GDM1 (cell line): Measurements from ENCODE around the gene NME5.
"Not testable (repeated sequence)": the region's sequence is repeated elsewhere in the genome, so short reads cannot be mapped to it uniquely, and the experiment has no call there.

Source experiments
- DNase-seq: peaks from one replicate; lab custom pipeline; 2025; lab: John Stamatoyannopoulos, UW

The NME5 gene, protein sequence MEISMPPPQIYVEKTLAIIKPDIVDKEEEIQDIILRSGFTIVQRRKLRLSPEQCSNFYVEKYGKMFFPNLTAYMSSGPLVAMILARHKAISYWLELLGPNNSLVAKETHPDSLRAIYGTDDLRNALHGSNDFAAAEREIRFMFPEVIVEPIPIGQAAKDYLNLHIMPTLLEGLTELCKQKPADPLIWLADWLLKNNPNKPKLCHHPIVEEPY

GRCh38 chr5:138138949-138139780, at the start of gene NME5:
NME5 (minus strand) TSS chr5:138139428; CDS start chr5:138138780, 648 bp downstream.
- no peak for DNase-seq

DNA sequence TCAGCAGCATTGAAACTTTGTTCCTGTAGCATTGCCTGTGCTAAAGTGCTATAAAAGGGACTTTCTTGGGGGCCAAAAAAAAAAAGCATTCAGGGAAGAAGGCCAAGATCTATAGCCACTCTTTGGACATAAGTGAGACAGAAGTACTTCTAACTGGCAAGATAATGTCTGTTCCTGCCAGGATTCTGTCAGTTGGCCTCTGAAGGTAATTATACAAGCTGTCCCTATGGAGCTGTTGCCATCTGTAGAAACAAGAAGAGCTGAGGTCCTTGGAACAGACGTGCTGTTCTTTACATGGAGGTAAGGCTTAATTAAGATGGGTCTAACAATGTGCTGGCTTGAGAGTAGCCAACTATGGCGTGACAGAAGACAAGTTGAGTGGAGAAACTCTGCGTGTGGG, 49.4 kb upstream of the NME5 start:
- DNase-seq = no peak

- DNase-seq = no peak
Measured at GRCh38 chr5:138186002-138186447, 46.8 kb upstream of the NME5 start.

DNA sequence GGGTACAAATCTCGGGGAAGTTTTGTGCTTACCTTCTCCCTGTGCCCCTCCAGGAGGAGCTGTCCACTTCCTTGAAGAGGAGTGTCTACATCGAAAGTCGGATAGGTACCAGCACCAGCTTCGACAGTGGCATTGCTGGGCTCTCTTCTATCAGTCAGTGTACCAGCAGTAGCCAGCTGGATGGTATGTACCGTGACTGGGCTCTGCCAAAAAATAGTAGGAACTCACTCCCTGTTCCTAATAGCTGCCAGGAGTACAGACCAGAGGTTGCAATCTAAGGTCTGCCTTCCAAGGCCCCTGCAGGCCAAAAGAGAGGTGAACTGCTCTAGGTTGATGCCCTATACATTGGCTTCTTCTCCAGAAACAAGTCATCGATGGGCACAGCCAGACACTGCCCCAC, 43.6 kb upstream of the NME5 start:
- no peak for DNase-seq

DNA sequence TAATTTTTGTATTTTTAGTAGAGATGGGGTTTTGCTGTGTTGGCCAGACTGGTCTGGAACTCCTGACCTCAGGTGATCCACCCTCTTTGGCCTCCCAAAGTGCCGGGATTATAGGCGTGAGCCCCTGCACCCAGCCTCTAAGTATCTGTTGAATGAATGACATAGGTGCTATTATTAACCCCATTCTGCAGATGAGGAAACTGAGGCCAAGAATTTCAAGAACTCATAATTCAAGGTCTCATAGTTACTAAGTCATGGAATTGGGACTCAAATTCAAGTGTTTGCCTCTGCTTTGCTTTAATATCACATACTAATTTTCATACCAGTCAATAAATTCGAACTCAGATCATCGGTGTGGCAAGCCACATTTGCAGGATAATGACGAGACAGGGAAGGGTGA, 41.6 kb upstream of the NME5 start:
- DNase-seq = no peak

DNA sequence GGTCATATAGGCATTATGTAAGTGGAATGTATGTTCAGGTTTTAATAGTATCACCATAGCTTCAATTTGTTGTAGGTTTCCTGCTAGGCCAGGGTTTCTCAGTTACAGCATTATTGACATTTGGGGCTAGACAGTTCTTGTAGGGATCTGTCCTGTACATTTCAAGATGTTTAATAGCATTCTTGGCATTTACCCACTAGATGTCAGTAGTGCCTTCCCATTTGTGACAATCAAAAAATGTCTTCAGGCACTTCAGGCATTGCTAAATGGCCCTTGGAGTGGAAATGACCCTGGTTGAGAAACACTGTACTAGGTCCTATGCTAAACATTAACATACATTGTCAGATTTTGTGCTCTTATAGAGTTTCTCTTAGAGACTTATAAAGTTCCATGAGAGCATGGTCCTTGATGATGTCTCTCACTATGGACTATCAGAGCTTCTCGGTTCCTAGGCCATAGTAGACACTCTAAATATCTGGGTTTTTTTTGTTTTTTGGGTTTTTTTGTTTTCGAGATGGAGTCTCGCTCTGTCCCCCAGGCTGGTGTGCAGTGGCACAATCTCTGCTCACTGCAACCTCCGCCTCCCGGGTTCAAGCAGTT, 41.1 kb upstream of the NME5 start:
- DNase-seq = peak; percentile 65

- DNase-seq = no peak
Measured at GRCh38 chr5:138179277-138179857, 40.1 kb upstream of the NME5 start.

DNA sequence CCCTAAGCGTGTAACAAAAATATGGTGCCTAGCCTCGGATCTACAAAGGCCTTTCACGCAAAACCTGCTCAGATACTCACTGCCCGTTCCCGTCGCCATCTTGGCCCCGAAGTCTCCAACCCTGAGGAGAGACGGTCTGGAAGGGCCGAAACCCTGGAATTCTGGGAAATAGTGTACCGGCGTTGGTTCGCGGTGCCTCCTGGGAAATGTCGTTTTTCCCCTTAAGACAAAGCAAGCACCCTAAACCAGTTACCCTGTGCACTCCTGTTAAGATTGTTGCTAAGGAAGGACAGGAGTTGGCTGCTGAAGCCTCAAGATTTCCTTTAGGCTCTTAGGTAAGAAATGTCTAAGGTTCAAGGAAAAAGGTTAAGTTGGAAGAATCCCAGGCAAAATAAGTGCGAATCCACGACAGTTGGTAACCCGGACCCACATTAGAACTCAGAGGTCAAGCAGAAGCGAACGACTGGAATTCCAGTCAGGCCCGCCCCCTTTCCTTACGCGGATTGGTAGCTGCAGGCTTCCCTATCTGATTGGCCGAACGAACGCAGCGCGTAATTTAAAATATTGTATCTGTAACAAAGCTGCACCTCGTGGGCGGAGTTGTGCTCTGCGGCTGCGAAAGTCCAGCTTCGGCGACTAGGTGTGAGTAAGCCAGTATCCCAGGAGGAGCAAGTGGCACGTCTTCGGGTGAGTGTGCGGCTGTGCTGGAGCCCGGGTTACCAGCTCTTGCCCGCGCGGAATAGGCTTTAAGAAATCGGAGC, 39.5 kb upstream of the NME5 start, which contains the start of the genes BRD8 and KIF20A:
BRD8 (minus strand) TSS at position 115 of the 761 bp plus-strand sequence; CDS start at position 99, 16 bp downstream.
KIF20A (plus strand) TSS at position 597 of the 761 bp plus-strand sequence. CDS start 569 bp downstream, outside the sequence.
- DNase-seq = peak; percentile 86

DNA sequence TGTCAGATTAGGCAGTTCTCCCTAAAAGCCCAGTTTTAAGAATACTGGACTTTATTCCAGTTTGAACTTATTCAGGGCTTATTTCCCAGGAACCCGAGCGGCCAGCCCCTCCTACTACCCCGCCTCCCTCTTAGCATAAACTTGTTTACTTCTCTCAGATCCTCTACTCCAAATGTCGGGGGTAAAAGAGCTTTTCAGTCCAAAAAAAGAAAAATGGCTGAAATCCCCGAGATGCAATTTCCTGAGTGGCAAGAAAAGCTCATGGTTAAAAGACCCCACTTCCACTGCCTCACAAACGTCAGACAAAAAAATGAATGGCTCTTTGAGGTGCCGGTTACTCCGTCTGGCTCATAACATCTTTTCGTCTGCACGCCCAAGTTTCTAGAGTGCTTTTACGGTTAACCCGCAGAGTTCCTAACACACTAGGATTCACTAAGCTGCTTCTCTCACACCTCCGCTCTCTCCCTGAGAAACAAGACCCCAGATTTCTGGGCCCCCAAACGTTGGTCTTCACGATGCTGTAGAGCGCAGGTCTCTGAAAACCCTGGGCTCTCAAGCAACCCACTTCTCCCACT, 38.8 kb upstream of the NME5 start:
- no peak for DNase-seq

GRCh38 chr5:138170299-138170698, 31.1 kb upstream of the NME5 start:
- no peak for DNase-seq

DNA sequence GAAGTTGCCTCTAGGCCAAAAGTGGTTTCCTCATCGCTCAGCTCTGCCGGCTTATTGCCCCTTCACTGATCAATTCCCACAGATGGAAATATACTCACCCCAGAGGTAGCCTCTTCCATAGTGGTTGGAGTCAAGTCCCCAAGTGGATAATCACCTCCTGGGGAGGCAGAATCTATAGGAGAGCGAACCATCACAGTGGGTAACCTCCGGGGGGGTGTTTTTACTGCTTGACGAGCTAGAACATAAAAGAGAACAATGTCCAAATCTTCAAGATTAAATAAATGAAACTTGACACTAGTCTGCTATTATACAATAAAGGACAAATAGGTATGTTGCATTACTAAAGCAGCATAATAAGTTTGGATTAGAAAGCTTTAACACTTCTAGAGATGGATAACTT, 29.9 kb upstream of the NME5 start:
- DNase-seq = no peak

GRCh38 chr5:138163721-138164120, 24.5 kb upstream of the NME5 start:
- no peak for DNase-seq

DNA sequence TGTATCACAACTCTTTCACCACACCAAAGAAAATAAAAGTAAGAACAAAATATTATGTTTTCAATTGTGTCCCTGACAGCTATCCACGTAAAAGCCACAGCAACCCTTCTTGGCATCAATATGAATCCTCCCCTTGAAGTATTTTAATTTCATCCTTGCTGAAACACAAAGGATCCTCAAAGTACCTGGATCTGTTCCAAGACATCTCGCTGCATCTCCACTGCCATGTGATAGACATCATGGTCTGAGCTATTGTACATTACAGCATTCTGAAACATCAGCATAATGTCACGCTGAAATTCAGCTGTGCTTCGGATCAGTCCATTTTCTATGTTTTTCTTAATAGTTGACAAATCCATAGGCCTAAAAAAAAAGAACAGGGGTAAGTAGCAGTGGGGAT, 21.5 kb upstream of the NME5 start:
- DNase-seq = no peak

DNA sequence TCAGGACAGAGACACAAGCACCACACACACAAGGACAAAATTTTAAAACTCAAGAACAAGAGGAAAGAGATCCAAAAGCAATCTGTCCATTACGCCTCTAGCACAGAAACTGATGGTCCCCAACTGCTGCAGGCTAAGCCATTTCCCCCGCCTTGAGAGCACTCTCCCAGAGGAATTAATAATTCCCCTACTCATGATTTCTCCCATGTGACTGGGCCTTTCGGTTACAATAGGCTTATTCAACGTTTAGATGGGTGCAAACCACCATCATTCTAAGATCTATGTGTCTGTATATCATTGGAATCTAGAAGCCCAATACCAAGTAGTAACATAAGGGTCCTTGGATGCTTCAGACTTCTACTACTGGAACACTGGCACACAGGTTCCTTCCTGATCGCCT, 20.4 kb upstream of the NME5 start:
- no peak for DNase-seq

DNA sequence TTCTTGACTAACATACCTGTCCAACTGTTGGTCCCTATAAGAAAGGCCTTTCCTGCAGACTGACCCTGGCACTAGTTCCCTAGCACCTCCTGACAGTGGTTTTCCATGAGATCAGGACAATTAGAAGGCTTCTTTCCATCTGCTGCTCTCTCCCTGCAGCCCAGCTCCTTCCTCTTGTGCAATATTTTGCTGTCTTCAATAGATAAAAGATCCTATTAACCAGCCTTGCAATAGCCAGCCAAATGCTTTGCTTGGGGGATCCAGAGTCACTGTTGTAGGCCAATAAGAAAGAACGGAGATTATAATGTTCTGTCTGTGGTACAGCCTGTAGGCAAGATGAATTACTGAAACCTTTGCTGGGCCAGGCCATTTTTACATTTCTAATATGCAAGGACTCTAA, 18.4 kb upstream of the NME5 start:
- DNase-seq = no peak

DNA sequence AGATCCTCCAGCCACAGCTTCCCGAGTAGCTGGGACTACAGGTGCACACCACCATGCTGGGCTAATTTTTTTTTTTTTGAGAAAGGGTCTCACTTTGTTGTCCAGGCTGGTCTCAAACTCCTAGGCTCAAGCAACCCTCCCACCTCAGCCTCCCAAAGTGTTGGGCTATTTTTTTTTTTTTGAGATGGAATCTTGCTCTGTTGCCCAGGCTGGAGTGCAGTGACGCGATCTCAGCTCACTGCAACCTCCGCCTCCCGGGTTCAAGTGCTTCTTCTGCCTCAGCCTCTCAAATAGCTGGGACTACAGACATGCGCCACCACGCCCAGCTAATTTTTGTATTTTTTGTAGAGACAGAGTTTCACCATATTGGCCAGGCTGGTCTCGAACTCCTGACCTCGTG, 16.7 kb upstream of the NME5 start:
- not testable (repeated sequence) for DNase-seq

- DNase-seq = no peak
Measured at GRCh38 chr5:138149530-138149929, 10.3 kb upstream of the NME5 start.

DNA sequence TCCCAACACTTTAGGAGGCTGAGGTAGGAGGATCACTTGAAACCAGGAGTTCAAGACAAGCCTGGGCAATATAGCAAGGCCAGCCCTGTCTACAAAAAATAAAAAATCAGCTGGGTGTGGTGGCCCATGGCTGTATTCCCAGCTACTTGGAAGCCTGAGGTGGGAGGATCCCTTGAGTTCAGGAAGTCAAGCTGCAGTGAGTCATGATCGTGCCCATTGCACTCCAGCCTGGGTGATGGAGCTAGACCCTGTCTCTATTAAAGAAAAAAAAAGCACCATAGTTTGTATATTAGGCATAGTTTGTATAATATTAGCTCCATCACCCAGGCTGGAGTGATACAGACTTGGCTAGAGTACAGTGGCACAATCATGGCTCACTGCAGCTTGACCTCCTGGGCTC, 9.6 kb upstream of the NME5 start:
- DNase-seq = no peak

- not testable (repeated sequence) for DNase-seq
Measured at GRCh38 chr5:138143578-138143977, 4.3 kb upstream of the NME5 start.

DNA sequence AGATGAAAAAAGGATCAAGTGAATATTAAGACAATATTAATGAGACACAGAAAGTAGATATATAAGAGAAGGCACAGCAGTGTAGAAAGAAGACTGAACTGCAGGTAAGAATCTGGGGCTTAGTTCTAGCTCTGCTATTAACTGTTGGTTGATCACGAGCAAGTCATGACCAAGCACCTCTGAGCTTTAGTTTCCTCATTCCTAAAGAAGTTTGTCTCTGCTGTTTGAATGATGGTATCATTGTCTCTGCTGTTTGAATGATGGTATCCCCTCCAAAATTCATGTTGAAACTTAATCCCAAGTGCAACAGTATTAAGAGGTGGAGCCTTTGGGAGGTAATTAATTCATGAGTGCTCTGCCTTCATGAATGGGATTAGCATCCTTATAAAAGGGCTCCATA, 2.5 kb upstream of the NME5 start:
- DNase-seq = no peak

GRCh38 chr5:138140268-138140667, 1.0 kb upstream of the NME5 start:
- no peak for DNase-seq

DNA sequence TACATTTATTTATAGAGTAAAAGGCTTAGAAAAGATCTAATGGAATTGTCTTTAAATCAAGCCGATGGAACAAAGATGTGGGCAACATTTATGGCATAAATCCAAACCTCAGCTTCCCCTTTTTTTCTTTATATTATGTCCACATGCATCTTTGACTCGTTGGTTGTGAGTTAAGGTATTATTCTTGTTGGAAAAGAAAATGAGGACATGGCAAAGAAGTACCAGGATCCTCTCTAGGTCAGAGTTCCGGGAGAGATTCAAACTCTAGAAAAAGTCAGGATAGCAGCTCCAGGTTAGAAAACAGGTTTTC, 508 bp upstream of the NME5 start:
- no peak for DNase-seq
